ENCODE measurements around the gene HSP90AB1. TPM values are rescaled to one million over a fixed set of nuclear protein-coding genes. Genes with fewer than 3 reads are reported as not detected.

HSP90AB1 gene
- total and polyA plus RNA-seq, 9 of the 15 experiments (the other 6 are each of a cell fraction or from before 2014, with no cell fraction given), result 1,780 to 3,358 (median 2,262) TPM

DNA sequence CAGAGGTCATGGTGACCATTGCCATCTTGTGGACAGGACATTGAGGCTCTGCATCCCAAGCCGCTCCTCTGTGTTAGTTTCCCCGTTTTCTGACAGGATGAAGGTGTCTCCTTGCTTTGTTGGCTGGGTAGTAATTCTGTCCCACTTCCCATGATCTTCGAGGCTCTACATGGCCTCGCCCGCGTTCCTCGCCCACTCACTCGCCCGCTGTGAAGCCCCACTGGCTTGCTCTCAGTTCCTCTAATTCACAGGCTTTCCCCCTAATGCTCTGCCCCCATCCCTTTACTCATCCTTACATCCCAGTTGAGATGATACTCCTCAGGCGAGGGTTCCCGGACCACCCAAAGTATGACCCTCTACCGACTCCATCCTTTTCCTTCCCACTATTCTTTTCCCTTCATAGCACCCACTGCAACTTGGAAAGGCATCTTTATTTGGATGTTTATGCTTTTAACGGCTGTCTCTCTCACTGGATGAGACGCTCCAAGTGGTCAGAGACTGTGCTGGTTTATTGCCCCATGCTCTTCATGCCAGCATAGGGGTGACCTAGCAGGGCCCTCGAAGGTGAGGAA lies 10.9 kb downstream of the HSP90AB1 start:
- Histone ChIP-seq H3K27me3 (ENCODE audit: control insufficient read depth in 2 of 2, insufficient read depth in 2 of 2, low read length in 2 of 2) (no peaks in the 10 kb centered on the region), H3K4me2 (ENCODE audit: insufficient read depth, low read length) (peak overlapping the region; percentile 89), H3K9me1 (ENCODE audit: control insufficient read depth, insufficient read depth, low read length) (peaks cover 19% of the 10 kb centered on the region), H3K36me3 (ENCODE audit: control insufficient read depth, insufficient read depth, low read length) (peaks cover 78% of the 10 kb centered on the region), H3K27ac (ENCODE audit: extremely low read depth, low read depth, low read length) (peak overlapping the region; percentile 93), H3K79me2 (ENCODE audit: control insufficient read depth, insufficient read depth, low read length) (peaks cover 24% of the 10 kb centered on the region), H3K4me1 (replicated peaks in 1 of 2; ENCODE audit: control insufficient read depth in 2 of 2, insufficient read depth in 2 of 2, low read length in 2 of 2) (peaks cover 31 to 48% of the 10 kb centered on the region in 2 experiments; a peak in 4 of 5 replicates), H2AFZ (ENCODE audit: low read depth, low read length) (peak overlapping the region; percentile 94), H4K20me1 (replicated peaks; ENCODE audit: control insufficient read depth, insufficient read depth, low read length) (peaks cover 38% of the 10 kb centered on the region), H3K9me3 (replicated peaks; ENCODE audit: control insufficient read depth, insufficient read depth, low read depth, low read length) (no peaks in the 10 kb centered on the region), H3K9ac (ENCODE audit: insufficient read depth in 1 of 2, low read depth in 2 of 2, low read length in 2 of 2) (peak overlapping the region; percentile 85 to 93), H3K4me3 (peak overlapping the region; percentile 81)
- intact Hi-C loops (cut with micrococcal nuclease) (no loop called here), in situ Hi-C loops (cut with MboI) (no loop called here)
- POLR2A ChIA-PET, result interaction anchor here (1.0 to 3.2 kb wide), 3 partner anchors 10 to 44 kb away, joined by 6 to 144 read pairs (median 9); partner anchors contain the start of gene HSP90AB1
- ATAC-seq (no peak), DNase-seq (ENCODE audit: extremely low read depth in 1 of 4, low spot score in 3 of 4) (no peak), FAIRE-seq (peak; percentile 51)
- 41% methylated on average over 15 of the region's 15 CpGs for WGBS (ENCODE audit: insufficient coverage, low coverage, missing lambda C conversion rate)
- CTCF ChIA-PET (ENCODE audit: low intra/inter-chr PET ratio), result interaction anchor here (0.6 to 1.5 kb wide), 4 partner anchors 85 to 908 kb away, joined by 3 to 7 read pairs (median 4); no protein-coding TSS in a partner anchor
- BruUV-seq (replicated peaks), result no TSS peak
- TF ChIP-seq ZNF507 (tag; conservative IDR thresholded peaks at IDR 0.05) (no peak), NCOA1 (IDR thresholded peaks at IDR 0.05; ENCODE audit: low read depth) (0 out of 2 replicates have a peak, but pooled peaks have one; percentile 30), ARID1B (IDR thresholded peaks at IDR 0.05) (peak; percentile 15; the same call in 1 of the 2 replicates), ELF4 (CRISPR knock-in tag; IDR thresholded peaks at IDR 0.05) (0 out of 2 replicates have a peak, but pooled peaks have one; percentile 66), ZNF165 (CRISPR knock-in tag; IDR thresholded peaks at IDR 0.05; ENCODE audit: borderline replicate concordance) (0 out of 2 replicates have a peak, but pooled peaks have one; percentile 43), SUPT5H (IDR thresholded peaks at IDR 0.05) (peak; percentile 34), NFRKB (IDR thresholded peaks at IDR 0.05; ENCODE audit: low read depth) (peak; percentile 80; the same call in 1 of the 2 replicates), NR1H2 (CRISPR knock-in tag; IDR thresholded peaks at IDR 0.05) (no peak), NR2C1 (IDR thresholded peaks at IDR 0.05) (peak; percentile 51; the same call in 1 of the 2 replicates), NR2C1 (tag; IDR thresholded peaks at IDR 0.05) (peak; percentile 80), ZNF175 (CRISPR knock-in tag; IDR thresholded peaks at IDR 0.05; ENCODE audit: low read depth) (peak; percentile 15; the same call in 1 of the 2 replicates), ERF (CRISPR knock-in tag; IDR thresholded peaks at IDR 0.05) (0 out of 2 replicates have a peak, but pooled peaks have one; percentile 35), NR2F6 (CRISPR knock-in tag; IDR thresholded peaks at IDR 0.05) (no peak), XRCC5 (IDR thresholded peaks at IDR 0.05; ENCODE audit: low read depth, low read length) (no peak), MIER1 (IDR thresholded peaks at IDR 0.05; ENCODE audit: low read depth) (0 out of 2 replicates have a peak, but pooled peaks have one; percentile 16), GATAD2A (IDR thresholded peaks at IDR 0.05) (no peak), ZKSCAN1 (IDR thresholded peaks at IDR 0.05; ENCODE audit: low read depth, low read length) (no peak), HDGF (IDR thresholded peaks at IDR 0.05) (peak; percentile 83; the same call in 1 of the 2 replicates), RBM25 (IDR thresholded peaks at IDR 0.05; ENCODE audit: low read depth, low read length, severe bottlenecking) (no peak), EHMT2 (IDR thresholded peaks at IDR 0.05) (no peak)
- TF ChIP-seq, protein P1, sequence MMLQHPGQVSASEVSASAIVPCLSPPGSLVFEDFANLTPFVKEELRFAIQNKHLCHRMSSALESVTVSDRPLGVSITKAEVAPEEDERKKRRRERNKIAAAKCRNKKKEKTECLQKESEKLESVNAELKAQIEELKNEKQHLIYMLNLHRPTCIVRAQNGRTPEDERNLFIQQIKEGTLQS (IDR thresholded peaks at IDR 0.05), result peak; percentile 54; the same call in 1 of the 2 replicates
- TF ChIP-seq, protein P1 (CRISPR knock-in tag; conservative IDR thresholded peaks at IDR 0.05), result 0 out of 2 replicates have a peak, but pooled peaks have one; percentile 43
- TF ChIP-seq, protein P2, sequence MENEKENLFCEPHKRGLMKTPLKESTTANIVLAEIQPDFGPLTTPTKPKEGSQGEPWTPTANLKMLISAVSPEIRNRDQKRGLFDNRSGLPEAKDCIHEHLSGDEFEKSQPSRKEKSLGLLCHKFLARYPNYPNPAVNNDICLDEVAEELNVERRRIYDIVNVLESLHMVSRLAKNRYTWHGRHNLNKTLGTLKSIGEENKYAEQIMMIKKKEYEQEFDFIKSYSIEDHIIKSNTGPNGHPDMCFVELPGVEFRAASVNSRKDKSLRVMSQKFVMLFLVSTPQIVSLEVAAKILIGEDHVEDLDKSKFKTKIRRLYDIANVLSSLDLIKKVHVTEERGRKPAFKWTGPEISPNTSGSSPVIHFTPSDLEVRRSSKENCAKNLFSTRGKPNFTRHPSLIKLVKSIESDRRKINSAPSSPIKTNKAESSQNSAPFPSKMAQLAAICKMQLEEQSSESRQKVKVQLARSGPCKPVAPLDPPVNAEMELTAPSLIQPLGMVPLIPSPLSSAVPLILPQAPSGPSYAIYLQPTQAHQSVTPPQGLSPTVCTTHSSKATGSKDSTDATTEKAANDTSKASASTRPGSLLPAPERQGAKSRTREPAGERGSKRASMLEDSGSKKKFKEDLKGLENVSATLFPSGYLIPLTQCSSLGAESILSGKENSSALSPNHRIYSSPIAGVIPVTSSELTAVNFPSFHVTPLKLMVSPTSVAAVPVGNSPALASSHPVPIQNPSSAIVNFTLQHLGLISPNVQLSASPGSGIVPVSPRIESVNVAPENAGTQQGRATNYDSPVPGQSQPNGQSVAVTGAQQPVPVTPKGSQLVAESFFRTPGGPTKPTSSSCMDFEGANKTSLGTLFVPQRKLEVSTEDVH (IDR thresholded peaks at IDR 0.05; ENCODE audit: low read depth, partially characterized antibody), result peak; percentile 55

Data from K562 (cell line).